Prostate gland (tissue), 2 donors: ENCODE measurements around the gene GNPDA1. TPM values are rescaled to one million over a fixed set of nuclear protein-coding genes. Genes with fewer than 3 reads are reported as not detected.

Source experiments
- DNase-seq: peaks from one replicate; pipeline ENCODE4 v3.0.0-alpha.2; 2019; ENCODE audit warnings: low spot score
- H3K27ac ChIP-seq, 2 donors: fragments of 200-600 bp; sonication (generic); 2 replicates each; pipeline ENCODE4 v1.5.1; 2017 to 2019
- H3K27me3 ChIP-seq: fragments of 200-600 bp; sonication (generic); replicated peaks from 2 replicates; pipeline ENCODE4 v1.5.1; 2019; ENCODE audit not compliant: insufficient read depth
- H3K36me3 ChIP-seq, 2 donors: fragments of 200-600 bp; sonication (generic); 1 replicate in 1 of 2; 2 replicates in 1 of 2; pipeline versions ENCODE4 v1.5.1 to v1.8.1; 2017 to 2019
- H3K4me1 ChIP-seq: fragments of 200-600 bp; sonication (generic); replicated peaks from 2 replicates; pipeline ENCODE4 v1.5.1; 2019
- H3K4me3 ChIP-seq, 2 donors: fragments of 200-600 bp; sonication (generic); 2 replicates each; pipeline ENCODE4 v1.5.1; 2017 to 2019
- H3K9me3 ChIP-seq: fragments of 200-600 bp; sonication (generic); 2 replicates; pipeline ENCODE4 v1.5.1; 2017
- POLR2A ChIP-seq: fragments of 450-650 bp; IDR thresholded peaks from one replicate; pipeline ENCODE4 v1.6.1; 2016; ENCODE audit warnings: antibody characterized with exemption, mild to moderate bottlenecking
- POLR2AphosphoS5 ChIP-seq: sonication (generic); formaldehyde crosslinking; IDR thresholded peaks from one replicate; pipeline ENCODE4 v1.6.1; 2017; ENCODE audit warnings: antibody characterized with exemption
- WGBS: methylation state at CpG from one replicate; pipeline ENCODE4 v1.1.5; 2018; 5-methylcytosine and 5-hydroxymethylcytosine counted together
- intact Hi-C: fragments of 100-400 bp; cut with DNase I; formaldehyde crosslinking; loops from one replicate; pipeline ENCODE4 v1.14.2; 2022
- total RNA-seq, 2 donors: library from RNA; depleted of rRNA; stranded (reverse); fragments of >200 nt; gene quantifications; one replicate each; pipeline ENCODE4 v1.1.0, GENCODE V29; 2016
- TF ChIP-seq, protein P1 (sequence below), 4 experiments: fragments of 200-600 bp in 2 of 4; fragments of 450-650 bp in 2 of 4; sonication (generic) in 2 of 4; IDR thresholded peaks; 1 replicate in 3 of 4; 2 replicates in 1 of 4; pipeline ENCODE4 v1.5.1; 2016 to 2019; ENCODE audit warnings: antibody characterized with exemption in 4 of 4, mild to moderate bottlenecking in 2 of 4, moderate library complexity in 2 of 4

GNPDA1 gene
- total RNA-seq, 2 donors from 2014 or later = 30.0 to 58.5 TPM

DNA sequence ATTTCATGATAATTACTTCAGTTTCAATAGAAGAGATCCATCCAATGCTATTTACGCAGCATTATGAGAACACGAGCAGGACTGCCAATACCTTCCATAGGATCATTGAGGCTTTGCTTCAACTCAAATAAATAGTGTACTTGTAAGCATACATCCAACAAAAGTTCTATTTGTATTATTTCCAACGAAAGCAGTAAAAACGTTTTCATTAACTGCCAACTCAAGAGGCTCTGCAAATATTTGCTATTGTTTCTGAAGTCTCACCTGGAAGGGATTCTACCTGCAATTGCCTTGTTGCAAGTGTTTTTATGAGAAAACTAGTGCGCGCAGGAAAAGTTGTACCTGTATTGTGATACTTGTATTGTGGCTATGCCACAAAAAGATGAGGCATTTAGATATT, 11.0 kb upstream of the GNPDA1 start:
- Histone ChIP-seq H3K9me3 (no peaks in the 10 kb centered on the region), H3K27ac (no peak overlapping the region), H3K4me3 (no peak overlapping the region), H3K36me3 (no peaks in the 10 kb centered on the region), H3K27me3 (no peaks in the 10 kb centered on the region), H3K4me1 (no peaks in the 10 kb centered on the region)
- WGBS = 32% methylated on average over 6 of the region's 6 CpGs
- TF ChIP-seq POLR2AphosphoS5 = peak; percentile 56
- no peak for TF ChIP-seq POLR2A
- DNase-seq = no peak
- intact Hi-C loops = no loop called here

DNA sequence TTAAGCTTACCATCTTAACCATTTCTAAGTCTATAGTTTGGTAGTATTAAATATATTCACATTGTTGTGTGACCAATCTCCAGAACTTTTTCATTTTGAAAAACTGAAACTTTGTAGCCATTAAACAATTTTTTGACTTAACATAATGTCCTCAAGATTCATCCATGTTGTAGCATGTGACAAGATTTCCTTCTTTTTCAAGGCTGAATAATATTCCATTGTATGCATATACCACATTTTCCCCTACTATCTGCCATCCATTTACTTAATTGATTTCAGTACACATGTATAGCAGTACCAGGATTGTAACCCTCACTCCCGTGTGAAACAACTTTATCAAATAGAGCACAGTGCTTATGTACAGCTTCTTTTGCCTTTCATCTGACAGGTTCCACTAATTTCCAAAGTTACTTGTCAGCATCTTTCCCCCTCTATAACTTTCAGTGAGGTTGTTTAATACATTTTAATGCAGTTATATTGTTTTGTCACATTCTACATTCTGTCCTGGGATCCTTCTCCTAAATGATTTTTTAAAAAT, 7.4 kb upstream of the GNPDA1 start:
- H3K36me3 ChIP-seq = no peaks in the 10 kb centered on the region
- 97% methylated on average over 1 of the region's 1 CpG for WGBS
- H3K4me1 ChIP-seq = no peaks in the 10 kb centered on the region
- intact Hi-C loops = no loop called here
- H3K27ac ChIP-seq = no peak overlapping the region
- H3K27me3 ChIP-seq = no peaks in the 10 kb centered on the region
- TF ChIP-seq, protein P1, sequence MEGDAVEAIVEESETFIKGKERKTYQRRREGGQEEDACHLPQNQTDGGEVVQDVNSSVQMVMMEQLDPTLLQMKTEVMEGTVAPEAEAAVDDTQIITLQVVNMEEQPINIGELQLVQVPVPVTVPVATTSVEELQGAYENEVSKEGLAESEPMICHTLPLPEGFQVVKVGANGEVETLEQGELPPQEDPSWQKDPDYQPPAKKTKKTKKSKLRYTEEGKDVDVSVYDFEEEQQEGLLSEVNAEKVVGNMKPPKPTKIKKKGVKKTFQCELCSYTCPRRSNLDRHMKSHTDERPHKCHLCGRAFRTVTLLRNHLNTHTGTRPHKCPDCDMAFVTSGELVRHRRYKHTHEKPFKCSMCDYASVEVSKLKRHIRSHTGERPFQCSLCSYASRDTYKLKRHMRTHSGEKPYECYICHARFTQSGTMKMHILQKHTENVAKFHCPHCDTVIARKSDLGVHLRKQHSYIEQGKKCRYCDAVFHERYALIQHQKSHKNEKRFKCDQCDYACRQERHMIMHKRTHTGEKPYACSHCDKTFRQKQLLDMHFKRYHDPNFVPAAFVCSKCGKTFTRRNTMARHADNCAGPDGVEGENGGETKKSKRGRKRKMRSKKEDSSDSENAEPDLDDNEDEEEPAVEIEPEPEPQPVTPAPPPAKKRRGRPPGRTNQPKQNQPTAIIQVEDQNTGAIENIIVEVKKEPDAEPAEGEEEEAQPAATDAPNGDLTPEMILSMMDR (IDR thresholded peaks at IDR 0.05) = no peak
- TF ChIP-seq POLR2A = no peak
- no peak for TF ChIP-seq POLR2AphosphoS5
- H3K4me3 ChIP-seq = no peak overlapping the region
- H3K9me3 ChIP-seq = no peaks in the 10 kb centered on the region
- no peak for DNase-seq

DNA sequence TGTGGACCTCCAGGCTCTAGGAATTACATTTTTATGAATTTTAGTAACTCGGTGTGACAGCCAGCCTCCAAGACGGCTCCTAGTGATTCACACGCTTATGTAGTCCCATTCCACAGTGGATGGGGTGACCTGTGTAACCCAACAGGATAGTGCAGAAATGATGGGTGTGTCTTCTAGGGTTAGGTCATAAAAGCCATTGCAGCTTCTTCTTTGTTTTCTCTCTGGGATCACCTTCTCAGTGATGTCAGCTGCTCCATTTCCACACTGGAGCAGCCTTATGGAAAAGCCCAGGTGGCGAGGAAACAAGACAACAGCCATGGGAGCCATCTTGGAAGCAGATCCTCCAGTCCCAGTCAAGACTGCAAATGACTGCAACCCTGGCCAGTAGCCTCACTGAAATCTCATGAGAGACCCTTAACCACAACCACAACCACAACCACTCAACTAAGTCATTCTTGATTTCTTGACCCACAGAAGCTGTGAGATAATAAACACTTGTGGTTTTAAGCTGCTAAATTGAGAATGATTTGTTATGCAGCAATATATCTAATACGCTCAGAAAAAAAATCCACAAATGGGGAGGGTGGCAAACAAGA, 5.1 kb upstream of the GNPDA1 start:
- intact Hi-C loops = loop anchor here (10.0 kb wide), 1 partner anchor 53 kb away; the partner anchor contains the start of gene RNF14
- WGBS = 91% methylated on average over 5 of the region's 5 CpGs

DNA sequence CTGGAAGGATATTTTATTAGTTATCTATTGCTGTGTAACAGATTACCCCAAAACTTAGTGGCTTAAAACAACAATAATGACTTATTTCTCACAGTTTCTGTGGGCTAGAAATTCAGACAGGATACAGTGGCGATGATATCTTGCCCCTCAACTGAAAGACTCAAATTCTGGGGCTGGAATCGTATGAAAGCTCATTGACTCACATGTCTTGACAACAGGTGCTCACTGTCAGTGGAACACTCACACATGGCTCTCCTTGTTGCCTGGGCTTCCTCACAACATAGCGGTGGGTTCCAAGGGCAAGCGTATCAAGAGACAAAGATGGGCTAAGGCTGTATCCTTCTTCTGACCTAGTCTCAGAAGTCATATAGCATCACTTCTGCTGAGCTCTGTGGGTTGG, 3.7 kb upstream of the GNPDA1 start:
- WGBS = 80% methylated on average over 4 of the region's 4 CpGs
- Histone ChIP-seq H3K36me3 (no peaks in the 10 kb centered on the region), H3K4me3 (no peak overlapping the region), H3K27me3 (no peaks in the 10 kb centered on the region), H3K27ac (no peak overlapping the region), H3K9me3 (no peaks in the 10 kb centered on the region), H3K4me1 (peaks cover 8% of the 10 kb centered on the region)
- no peak for DNase-seq
- TF ChIP-seq, protein P1 (IDR thresholded peaks at IDR 0.05) = no peak
- TF ChIP-seq POLR2AphosphoS5 (no peak), POLR2A (no peak)
- intact Hi-C loops = loop anchor here (10.0 kb wide), 1 partner anchor 52 kb away; the partner anchor contains the start of gene RNF14

More for the DNA sequence above, 5.1 kb upstream of the GNPDA1 start:
- Histone ChIP-seq H3K36me3 (no peaks in the 10 kb centered on the region), H3K27me3 (no peaks in the 10 kb centered on the region), H3K9me3 (no peaks in the 10 kb centered on the region), H3K4me3 (no peak overlapping the region), H3K4me1 (peaks cover 8% of the 10 kb centered on the region), H3K27ac (no peak overlapping the region)
- TF ChIP-seq POLR2A = no peak
- TF ChIP-seq POLR2AphosphoS5 = no peak
- TF ChIP-seq, protein P1 (IDR thresholded peaks at IDR 0.05) = no peak
- DNase-seq = no peak

DNA sequence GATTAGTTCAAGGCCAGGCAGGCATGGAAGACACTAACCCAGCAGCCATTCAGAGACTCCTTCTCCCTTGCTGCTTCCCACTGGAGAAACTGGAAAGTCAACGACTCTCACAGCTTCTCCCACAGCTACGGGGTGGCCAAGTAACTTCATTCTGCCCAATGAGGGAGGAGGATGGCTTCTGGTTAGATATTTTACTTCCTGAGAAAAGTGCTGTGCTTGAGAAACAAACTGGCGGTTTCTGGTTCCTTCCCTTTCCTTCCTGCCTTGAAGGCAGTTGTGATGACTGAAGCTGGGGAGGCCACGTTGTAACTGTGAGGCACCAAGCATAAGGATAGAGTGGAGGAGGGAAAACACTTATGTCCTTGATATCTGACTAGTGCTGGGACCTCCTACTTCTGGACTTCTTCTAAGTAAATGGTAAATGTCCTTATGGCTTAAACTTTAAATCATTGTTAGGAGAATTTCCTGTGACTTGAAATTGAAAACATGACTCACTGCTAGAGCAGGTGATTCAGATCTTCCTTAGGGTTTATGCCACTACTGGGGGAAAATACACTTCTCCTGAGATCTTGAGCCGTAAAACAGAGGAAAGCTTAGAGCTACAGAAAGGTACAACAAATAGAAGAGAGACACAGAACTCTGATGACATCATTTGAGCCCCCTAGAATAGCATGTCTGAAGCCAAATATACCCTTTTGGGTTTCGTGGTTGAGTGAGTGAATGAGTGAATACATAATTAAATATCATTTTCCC, 3.1 kb upstream of the GNPDA1 start:
- Histone ChIP-seq H3K27me3 (no peaks in the 10 kb centered on the region), H3K36me3 (no peaks in the 10 kb centered on the region), H3K4me3 (no peak overlapping the region), H3K27ac (no peak overlapping the region), H3K9me3 (no peaks in the 10 kb centered on the region), H3K4me1 (peaks cover 8% of the 10 kb centered on the region)
- DNase-seq = no peak
- intact Hi-C loops = loop anchor here (10.0 kb wide), 1 partner anchor 51 kb away; the partner anchor contains the start of gene RNF14
- TF ChIP-seq POLR2AphosphoS5 (no peak), POLR2A (no peak)
- TF ChIP-seq, protein P1 (IDR thresholded peaks at IDR 0.05) = no peak
- WGBS = 77% methylated on average over 6 of the region's 6 CpGs
